Inferior parietal cortex (tissue), 1 donor: ENCODE results near the gene FSCN2.

Experiments
- DNase-seq: peaks from one replicate; pipeline ENCODE4 v3.0.0-alpha.2; 2016; ENCODE audit errors: extremely low spot score

The FSCN2 gene

GRCh38 chr17:81527591-81528383, at the start of gene FSCN2:
TSS of gene FSCN2 (plus strand) at chr17:81528377. CDS start at chr17:81528532, 155 bp downstream.
- no peak for DNase-seq

DNA sequence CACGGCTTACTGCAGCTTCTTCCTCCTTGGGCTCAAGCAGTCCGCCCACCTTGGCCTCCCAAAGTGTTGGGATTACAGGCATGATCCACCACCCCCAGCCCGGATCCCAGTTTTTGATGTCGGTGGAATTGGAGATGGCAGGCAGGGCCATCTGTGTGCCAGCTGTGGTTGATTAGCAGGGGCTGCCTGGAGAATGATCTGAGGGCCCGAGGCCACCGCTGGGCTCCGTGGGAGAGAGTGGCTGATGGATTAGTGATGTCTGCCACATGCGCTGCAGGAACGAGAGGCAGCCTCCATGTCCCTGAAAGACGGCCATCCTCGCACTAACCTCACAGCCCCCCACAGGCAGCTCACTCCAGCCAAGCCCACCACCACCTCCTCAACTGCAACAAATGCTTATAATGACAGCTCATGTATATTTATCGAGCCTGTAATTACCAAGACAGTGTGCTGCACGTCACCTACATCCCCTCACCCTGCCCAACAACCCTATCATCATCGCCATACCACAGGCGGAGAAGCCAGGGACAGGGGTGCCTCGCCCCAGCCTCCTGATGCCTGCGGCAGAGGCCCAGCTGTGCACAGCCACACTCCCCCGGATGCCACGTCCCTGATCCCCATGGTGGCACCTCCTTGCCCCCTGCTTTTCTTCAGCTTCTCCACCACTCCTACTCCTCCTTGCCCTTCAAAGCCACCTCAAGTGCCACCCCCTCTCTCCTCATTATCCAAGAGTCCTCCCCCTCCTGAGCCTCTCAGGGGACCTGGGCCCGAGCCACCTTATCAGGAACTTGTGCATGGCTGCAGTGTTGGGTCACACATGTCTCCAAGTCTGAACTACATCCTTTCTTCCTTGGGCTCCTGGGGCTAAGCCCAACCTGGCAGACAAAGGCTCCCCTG, 48.8 kb upstream of the FSCN2 start:
- DNase-seq: no peak

DNA sequence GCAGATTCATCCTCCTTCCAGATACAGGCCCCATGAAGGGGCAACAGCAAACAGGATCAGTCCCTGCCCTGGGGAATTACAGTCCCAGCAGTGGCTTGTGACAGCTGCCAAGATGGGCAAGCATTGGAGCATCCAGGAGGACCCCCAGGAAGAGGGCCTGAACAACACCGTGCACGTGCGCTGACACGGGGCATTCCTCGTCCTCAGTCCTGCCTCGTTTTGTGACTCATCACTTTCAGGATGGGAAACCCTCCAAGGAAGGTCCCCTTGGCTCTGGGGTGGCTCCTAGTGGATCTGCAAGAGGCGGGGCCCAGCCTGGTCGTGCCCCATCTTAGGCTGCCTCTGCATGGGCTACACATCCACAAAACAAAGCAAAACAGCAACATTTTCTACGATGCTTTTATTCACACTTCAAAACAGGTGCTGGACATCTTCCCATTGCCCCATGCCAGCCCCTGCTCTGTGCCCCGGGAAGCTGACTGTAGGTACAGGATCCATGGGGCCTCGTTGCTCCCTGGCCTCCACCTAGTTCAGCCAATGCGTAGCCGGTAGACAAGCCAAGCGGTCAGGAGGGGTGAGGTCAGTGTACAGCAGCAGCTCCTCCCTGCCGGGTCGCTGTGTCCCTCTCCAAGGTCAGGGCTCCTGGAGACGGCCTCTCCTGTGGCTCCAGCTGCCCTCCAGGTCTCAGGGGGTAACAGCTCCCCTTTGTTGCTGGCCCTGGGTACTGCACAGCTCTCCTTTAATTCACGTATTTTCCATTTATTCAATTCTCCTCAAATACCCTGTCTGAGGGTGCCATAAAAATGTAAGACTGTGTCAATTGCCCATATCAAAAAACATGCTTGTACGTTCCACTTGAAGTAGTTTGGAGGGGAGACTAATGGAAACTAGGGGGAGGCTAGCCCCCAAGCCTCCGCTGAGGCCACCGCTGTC, 47.8 kb upstream of the FSCN2 start:
- DNase-seq: no peak

GRCh38 chr17:81481073-81481799, 46.9 kb upstream of the FSCN2 start:
- peak; percentile 87 for DNase-seq

- no peak for DNase-seq
Measured at GRCh38 chr17:81481815-81482505, 46.2 kb upstream of the FSCN2 start.

DNA sequence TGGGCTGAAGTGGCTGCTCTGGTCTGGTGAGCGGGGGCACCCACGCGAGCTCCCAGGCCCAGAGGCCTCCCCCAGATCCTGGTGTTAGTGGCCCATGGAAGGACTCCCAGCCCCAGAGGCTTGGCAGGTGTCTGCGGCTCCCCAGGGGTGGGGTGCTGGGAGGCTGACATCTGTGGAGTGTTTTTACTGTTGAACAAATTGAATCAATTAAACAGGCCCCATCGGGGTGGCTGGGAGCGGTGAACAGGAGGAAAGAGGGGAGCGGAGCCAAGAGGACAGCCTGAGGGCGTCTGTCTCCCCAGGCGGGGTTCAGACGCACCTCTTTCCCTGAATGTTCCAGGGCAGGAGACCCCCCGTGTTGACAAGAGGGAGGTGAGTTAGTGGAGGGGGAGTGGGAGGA, 45.5 kb upstream of the FSCN2 start:
- DNase-seq: no peak

GRCh38 chr17:81483085-81483861, 44.9 kb upstream of the FSCN2 start:
- no peak for DNase-seq

DNA sequence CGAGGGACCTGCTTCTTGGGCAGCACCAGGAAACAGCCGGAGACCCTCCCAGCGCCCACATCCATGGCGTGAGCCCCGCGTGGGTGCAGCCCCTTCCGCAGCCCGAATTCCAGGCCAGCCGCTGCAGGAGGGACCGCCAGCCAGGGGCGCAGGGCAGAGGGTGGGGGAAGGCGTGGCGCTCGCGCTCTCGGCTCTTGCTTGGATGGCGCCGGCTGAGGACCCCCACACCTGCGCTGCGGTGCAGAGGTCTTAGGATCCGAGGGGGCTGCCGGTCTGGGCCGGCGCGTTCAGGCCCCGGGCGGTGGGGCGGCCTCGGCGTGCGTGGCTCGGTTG, 44.3 kb upstream of the FSCN2 start:
- DNase-seq: no peak

DNA sequence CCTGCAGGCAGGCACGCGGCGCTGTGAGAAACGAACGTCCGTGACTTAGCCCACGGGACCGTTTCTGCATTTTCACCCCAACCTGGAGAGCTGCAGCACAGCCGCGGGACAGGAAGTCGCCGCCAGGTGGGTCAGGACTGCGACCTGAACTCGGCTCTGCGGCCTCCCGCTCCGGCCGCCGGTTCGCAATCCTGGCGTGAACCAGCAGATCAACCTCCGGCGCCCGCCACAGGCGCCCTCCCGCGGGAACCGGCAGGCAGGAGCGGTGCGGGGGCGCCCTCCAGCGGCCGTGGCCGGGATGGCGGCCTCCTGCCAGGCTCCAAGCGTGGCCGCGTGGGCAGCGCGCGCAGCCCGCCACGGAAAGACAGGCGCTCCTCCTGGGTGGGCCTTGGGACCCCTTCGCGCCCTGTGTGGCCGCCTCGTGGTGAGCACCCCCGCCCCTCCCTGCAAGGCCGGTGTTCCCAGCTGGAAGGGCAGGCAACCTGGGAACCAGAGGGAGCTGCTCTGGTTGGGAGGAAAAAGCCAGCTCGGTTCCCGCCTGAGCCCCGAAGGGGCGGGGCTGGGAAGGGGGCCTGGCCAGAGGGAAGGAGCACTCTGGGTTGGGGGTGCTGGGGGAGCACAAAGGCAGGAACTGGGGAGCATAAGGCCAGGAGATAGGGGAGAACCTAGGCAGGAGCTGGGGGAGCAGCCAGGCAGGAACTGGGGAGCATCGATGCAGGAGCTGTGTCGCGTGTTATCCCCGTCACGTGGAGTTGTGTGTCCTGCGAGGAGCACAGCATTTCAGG, 43.8 kb upstream of the FSCN2 start:
- peak; percentile 83 for DNase-seq

- DNase-seq: no peak
Measured at GRCh38 chr17:81486199-81486810, 41.9 kb upstream of the FSCN2 start.

- DNase-seq: no peak
Measured at GRCh38 chr17:81487089-81487486, 41.1 kb upstream of the FSCN2 start.

GRCh38 chr17:81487487-81488275, 40.5 kb upstream of the FSCN2 start:
- peak; percentile 82 for DNase-seq

- no peak for DNase-seq
Measured at GRCh38 chr17:81488276-81488860, 39.8 kb upstream of the FSCN2 start.

DNA sequence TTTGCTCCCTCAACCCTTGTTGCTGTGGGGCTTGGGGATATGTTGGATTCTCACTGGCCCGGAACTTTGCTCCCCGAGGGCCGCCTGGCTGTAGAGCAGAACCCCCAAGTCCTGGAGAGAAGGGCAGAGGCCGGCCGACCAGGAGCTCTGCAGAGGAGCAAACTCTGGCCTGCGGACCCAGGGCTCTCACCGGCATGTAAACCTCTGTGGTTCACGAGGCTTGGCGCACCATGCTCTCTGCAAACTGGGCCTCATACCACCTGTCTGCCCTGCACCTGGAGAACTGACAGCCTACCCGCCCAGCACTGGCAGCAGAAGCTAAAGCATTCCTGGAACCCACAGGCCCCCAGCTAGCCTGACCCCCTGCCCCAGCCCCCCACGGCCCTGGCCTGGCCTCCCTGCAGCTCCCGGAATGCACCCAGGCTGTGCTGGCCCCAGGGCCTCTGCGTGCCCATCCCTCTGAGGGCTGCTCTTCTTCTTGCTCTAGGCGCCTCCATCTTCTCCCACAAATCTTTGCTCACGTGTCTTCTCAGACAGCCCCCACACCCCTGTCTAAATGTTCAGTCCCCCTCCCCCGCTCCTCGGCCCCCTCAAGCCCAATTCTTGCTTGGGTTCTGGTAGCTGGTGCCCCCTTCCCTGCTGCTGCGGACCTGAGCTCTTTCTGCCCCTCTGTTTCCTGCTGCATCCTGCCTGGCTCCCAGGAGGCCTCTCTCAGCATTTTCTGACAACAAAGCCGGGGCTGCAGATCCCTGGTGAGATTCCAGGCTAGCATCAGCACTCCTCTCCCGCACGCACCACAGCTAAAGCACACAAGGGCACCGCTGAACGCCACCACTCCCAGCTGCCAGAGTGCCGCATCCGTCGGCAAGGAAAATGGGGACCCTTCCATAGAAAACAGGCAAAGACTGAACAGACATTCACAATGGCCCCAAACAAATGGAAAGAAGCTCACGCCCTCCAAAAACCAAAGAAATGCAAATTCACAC, 38.9 kb upstream of the FSCN2 start:
- no peak for DNase-seq

- DNase-seq: no peak
Measured at GRCh38 chr17:81489998-81490992, 37.9 kb upstream of the FSCN2 start.
